Left forelimb (tissue), 1 donor: ENCODE measurements around the gene IGLL5.
"Not testable (repeated sequence)": the region's sequence is repeated elsewhere in the genome, so short reads cannot be mapped to it uniquely, and the experiment has no call there.

ENCODE experiments used
- DNase-seq: peaks from one replicate; pipeline ENCODE4 v3.0.0-alpha.2; 2018; ENCODE audit warnings: low spot score

Gene IGLL5

DNA sequence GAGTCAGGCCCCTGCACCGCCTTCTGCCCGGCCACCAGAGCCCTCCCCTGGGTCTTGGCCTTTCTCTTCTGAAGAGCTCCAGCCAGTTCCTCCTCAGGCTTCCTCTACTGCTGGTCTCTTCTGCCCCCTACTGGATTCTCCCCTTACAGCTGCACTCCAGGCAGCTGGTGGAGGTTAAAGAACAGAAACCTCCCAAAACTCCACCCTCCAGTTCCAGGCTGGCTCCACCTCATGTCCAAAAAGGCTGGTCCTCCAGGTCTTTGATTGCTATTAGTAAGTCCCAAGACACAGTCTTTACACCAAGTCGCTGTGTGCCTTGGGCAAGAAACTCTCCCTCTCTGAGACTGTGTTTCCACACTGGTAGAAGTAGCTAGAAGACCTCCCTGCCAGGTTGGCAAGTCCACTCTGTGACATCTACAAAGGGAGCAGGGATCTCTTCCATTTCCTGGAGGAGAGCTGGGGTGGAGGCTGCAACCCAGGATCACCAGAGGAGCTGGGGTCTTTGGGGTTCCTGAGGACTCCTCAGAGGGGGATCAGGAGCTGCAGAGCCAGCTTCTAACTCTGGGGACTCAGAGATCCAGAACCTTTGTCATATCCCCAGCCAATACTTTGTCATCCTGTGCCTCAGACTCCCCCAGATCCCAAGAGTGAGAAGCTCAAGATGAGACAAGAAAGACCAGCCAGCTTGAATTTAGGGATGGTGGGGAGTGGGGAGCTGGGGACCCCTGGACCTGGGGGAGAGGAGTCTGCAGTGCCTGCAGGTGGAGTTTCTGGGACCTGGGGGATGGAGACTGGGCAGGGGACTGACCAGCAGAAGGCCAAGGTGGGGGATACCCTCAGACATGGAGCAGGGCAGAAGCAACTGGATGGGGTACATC lies 3.4 kb upstream of the IGLL5 start:
- peak; percentile 68 for DNase-seq

DNA sequence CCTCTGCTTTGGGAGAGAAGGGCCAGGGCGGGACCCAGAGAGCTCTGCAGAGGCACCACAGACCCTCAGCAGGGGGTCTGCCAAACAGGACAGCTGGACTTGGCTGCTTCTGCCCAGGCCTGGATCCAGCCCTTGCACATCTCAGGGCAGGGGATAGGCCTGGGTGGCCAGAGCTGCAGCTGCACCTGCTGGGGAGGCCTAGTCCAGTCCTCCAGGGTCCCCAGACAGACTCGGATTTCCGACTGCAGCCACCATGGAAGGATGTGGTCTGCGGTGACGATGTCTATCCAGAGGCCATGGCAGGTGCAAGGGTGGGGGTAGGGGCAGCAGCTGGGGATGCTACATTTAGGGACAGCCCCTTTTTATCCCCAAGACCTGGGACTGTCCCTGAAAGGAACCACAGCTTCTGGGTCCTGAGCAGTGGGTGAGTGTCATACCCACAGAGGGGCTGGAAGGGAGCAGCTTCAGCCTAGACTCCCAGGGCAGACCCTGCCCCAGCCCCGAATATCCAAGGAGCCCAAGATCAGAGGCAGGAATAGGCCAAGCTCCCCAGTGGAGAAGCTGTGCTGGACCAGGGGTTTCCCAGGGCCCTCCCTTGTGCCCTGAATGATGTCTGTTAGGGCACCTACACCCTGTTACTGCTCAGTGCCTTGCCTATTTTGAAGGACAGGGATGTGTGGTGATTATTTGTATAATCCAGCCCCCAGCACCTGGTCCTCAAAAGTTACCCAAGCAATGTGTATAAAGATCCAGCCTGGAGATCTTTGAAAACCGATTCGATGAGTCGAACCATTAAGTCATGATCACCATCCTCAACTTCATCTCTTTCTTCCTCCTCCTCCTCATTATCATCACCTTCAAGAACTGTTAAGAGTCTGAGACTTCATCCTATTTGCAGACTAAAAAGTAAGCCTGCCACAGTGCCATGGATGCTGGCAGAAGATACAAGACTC lies 2.5 kb upstream of the IGLL5 start:
- DNase-seq, result peak; percentile 50

GRCh38 chr22:22886546-22886945 lies 1.1 kb upstream of the IGLL5 start:
- DNase-seq, result no peak

- peak; percentile 57 for DNase-seq
These were observed 1.1 kb downstream of the IGLL5 start for GRCh38 chr22:22888571-22889353.

DNA sequence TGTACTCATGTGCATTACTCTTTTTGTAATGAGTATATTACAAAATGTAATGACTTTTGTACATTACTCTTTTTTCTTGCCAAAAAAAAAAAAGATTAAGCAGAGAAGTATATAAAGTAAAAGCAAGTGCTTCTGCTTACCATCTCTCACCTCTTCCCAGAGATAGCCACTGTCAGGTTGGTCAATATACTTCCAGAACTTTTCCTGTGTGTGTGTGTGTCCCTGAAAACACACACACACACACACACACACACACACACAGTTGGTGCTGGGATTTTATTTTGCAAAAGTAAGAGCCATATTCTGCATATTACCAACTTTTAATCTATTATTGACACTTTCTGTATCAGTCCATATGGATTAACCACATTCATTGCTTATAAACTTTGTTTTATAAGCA lies 2.5 kb downstream of the IGLL5 start:
- no peak for DNase-seq

- DNase-seq, result no peak
These were observed 3.6 kb downstream of the IGLL5 start for GRCh38 chr22:22891139-22891621.

DNA sequence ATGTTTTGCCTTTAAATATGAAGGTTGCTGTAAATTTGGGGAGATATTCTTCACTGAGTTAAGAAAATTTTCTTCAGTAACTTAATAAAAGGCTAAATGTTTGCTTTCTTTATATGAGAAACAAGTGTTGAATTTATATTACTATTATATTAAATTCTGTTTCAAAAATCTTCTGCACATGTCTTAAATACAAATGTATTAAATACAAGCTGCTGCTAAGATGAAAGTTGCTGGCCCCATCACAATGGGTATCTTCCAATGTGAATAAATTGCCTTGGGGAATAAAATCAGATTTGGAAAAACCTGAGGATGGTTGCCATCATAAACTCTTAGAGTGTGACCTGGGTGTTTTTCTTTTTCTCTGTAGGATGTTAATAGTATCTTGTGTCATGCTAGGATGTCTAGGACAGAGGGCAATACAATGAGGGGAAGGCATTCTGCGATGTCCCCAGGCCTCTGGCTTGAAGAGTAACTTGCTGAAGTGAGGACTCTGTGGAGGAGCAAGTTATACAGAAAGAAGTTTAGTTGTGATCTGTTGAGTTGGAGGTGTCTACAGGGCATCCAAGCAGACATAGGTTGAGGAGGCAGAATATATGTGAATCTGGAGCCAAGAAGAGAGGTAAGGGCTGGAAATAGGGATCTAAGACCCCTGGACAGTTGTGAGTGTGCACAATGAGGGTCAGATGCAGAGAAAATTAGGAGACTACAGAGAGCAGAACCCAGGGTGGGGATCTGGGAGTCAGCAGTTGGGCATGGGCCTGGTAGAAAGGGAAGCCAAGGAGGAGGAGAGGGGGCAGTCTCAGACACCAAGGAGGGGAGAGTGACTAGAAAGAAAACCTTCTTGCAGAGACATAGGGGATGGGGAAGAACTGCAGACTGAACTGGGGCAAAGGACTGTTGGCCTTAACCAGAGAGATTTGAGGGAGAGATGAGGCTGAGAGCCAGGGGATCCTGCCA lies 4.8 kb downstream of the IGLL5 start:
- no peak for DNase-seq

DNA sequence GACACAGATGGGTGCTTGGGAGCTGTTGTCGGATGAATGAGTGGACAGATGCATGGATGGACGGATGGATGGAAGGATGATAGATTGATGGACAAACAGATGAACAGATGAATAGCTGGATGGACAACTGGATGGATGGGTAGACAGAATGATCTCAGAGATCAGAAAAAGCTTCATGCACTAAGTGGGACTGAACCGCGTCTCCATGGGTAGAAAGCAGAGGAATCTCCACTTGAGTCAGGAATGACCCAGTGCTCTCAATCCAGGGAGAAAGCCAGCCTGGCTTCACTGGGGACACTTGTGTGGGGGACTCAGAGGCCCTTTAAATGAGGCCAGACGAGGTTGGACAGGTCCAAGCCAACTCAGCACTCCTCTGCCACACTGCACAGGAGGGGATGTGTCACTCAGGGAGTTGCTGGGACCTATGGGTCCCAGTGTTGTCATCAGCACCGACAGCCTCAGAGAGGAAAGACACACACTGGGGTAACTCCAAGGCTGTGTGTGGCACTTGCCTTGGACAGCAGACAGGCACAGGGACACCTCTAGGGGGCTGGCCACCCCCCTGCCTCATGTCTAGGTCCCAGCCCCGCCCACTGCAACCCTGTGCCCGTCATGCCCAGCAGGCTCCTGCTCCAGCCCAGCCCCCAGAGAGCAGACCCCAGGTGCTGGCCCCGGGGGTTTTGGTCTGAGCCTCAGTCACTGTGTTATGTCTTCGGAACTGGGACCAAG lies 5.6 kb downstream of the IGLL5 start:
- DNase-seq, result no peak

GRCh38 chr22:22893891-22894739 lies 6.5 kb downstream of the IGLL5 start:
- DNase-seq, result no peak

DNA sequence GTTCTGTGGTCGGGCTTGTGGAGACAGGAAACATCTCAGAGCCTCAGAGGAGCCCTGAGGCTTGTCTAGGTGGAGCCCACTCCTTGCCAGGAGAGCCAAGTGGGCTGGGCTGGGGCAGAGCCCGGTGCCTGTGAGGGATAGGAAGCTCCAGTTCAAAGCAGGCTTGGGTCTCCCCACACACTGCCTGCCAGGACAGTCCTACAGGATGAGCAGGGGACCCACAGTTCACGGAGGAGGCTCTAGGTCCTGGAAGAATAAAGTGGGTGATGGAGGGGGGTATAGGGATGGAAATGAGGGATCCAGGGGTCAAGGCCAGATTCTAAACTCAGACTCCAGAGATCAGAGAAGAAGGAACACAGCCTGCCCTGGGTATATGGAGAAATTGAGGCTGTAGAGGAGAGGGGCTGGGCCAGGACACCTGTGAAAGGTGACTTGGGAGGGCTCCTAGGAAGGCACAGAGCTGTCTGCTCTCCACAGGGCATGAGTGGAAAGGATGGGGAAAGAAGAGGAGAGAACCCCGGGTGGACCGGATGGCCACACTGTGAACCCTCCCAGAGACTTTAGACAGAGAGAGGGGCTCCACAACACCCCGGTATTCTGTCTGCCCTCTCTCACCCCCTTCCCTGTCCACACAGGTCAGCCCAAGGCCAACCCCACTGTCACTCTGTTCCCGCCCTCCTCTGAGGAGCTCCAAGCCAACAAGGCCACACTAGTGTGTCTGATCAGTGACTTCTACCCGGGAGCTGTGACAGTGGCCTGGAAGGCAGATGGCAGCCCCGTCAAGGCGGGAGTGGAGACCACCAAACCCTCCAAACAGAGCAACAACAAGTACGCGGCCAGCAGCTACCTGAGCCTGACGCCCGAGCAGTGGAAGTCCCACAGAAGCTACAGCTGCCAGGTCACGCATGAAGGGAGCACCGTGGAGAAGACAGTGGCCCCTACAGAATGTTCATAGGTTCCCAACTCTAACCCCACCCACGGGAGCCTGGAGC lies 7.4 kb downstream of the IGLL5 start:
- no peak for DNase-seq

DNA sequence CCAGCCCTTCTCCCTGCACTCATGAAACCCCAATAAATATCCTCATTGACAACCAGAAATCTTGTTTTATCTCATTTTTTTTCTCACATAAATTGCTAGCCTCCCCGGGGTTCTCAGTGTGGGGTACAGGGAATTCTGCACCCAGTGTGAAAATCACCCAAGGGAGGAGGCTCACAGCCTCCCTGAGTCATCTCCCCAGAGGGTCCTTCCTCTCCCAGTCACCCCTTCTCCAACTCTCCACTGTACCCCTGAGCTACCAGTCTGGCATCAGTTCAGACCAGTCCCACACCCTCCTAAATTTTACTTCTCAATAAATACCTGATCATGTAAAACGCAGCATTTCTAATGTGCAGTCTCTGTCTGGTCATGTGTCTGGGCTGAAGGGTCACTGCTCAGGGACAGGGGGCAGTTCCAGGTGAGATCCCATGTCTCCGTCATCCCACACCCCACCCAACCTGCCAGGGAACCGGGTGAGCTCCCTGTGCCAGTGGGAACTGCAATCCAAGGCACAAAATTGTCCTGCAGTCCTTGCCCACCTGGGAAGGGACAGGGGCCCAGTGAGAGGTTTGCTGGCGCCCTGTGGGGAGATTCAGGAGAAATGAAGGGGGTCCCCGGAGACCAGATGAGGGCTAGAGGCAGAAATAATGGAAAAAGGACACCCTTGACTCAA lies 8.3 kb downstream of the IGLL5 start:
- DNase-seq, result no peak

DNA sequence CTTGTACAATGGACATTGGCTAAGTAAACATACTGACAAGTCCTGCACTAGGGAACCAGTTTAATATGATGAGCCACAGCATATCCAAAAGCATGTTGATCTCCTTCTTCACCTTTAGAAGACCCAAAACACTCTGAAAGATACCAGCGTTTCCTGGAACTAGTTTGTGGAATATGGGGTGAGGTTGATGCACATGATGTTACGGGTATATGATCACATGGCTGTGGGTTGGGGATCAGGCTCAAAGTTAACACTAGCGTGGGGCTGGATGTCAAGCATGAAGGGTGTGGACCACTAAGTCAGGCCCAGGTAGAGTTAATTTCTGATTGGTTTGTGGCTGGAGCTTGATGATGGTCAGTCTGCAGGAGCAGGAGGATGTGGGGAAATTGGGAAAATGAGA lies 9.0 kb downstream of the IGLL5 start:
- no peak for DNase-seq

DNA sequence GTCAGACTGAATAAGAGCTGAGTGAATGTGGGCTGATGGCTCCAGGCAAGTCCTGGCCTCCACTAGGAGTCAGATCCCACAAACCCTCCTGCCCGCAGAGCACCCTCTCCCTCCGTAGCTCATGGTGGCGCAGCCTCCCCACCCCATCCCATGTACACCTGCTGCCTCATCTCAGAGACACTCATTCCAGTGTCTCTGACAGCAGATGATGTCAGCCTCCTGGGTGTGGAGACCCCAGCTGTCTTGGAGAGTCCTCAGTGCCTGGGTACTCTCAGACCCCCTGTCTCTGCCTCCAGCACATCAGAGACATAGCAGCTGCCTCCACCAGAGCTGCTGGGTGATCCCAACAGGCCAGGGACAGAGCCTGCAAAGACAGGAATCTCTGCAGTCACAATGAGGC lies 9.5 kb downstream of the IGLL5 start:
- DNase-seq, result no peak

DNA sequence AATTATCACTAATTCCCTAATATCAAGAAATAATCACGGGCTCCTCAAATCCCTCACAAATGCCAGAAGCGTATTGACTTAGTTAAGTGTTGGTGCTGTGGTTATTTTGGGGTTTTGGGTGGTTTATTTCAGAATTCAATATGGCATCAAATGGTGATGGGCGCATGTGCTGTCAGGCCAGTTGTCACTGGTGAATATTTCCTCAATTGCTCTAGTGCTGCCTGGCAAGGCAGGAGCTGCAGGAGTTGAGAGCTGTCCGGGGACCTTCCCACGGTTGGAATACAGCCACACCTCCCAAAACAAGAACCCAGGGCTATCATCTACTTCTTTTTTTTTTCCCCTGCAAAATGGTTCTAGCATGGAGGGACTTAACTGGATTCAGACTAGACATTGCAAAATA lies 10.3 kb downstream of the IGLL5 start:
- DNase-seq, result no peak

DNA sequence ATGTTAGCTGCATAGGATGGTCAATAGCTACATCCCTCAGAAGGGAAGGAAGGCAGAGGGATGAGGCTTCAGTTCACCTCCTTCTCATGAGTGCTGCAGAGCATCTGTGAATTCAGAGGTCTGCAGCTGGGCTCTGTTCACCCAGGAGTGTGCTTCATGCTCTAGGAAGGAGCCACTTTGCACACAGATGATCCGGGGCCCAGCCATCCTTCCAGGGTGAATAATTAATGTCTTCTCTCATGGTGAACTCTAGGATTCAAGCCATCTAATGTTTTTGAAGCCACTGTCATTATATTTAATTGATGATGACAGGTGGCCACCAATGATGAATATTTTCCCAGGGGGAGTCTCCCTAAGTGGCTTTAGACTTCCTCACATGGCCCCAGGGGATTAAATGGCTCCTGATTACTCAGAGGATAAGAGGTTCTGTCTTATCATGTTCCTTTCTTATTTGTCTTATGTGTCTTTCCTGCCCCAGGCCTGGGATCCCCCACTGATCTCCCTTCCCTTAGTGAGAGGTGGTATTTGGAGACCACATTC lies 10.9 kb downstream of the IGLL5 start:
- not testable (repeated sequence) for DNase-seq

GRCh38 chr22:22899342-22900080 lies 11.9 kb downstream of the IGLL5 start:
- not testable (repeated sequence) for DNase-seq
